HG03064 (cell line): ENCODE results near the gene CARD9.
"Not testable (repeated sequence)": the region's sequence is repeated elsewhere in the genome, so short reads cannot be mapped to it uniquely, and the experiment has no call there.

ENCODE experiments used
- ATAC-seq: cut with Tn5 transposase; IDR thresholded peaks from one replicate; pipeline ENCODE4 v1.9.1; 2021; ENCODE audit warnings: low read depth; ENCODE audit not compliant: unreplicated experiment

Gene CARD9

GRCh38 chr9:136364942-136365774, 8.3 kb downstream of the CARD9 start:
- no peak for ATAC-seq

- ATAC-seq, result no peak
Observed at GRCh38 chr9:136363949-136364748, 9.3 kb downstream of the CARD9 start.

- ATAC-seq, result peak; percentile 66
Observed at GRCh38 chr9:136363106-136363948, 10.1 kb downstream of the CARD9 start, which contains the start of gene DNLZ. Gene DNLZ (minus strand): TSS chr9:136363744. CDS start chr9:136363714, 30 bp downstream.

- no peak for ATAC-seq
Observed at GRCh38 chr9:136362450-136362784, 11.1 kb downstream of the CARD9 start.

GRCh38 chr9:136361754-136362449, 11.6 kb downstream of the CARD9 start:
- no peak for ATAC-seq

GRCh38 chr9:136361047-136361753, 12.3 kb downstream of the CARD9 start:
- ATAC-seq, result no peak

- no peak for ATAC-seq
Observed at GRCh38 chr9:136359774-136360718, 13.4 kb downstream of the CARD9 start.

- no peak for ATAC-seq
Observed at GRCh38 chr9:136358888-136359287, 14.6 kb downstream of the CARD9 start.

GRCh38 chr9:136358016-136358415, 15.5 kb downstream of the CARD9 start:
- no peak for ATAC-seq

- no peak for ATAC-seq
Observed at GRCh38 chr9:136357202-136357725, 16.2 kb downstream of the CARD9 start.

- ATAC-seq, result no peak
Observed at GRCh38 chr9:136355616-136356557, 17.6 kb downstream of the CARD9 start.

- ATAC-seq, result no peak
Observed at GRCh38 chr9:136354592-136355085, 18.8 kb downstream of the CARD9 start.

- ATAC-seq, result no peak
Observed at GRCh38 chr9:136353757-136354488, 19.5 kb downstream of the CARD9 start.

- ATAC-seq, result no peak
Observed at GRCh38 chr9:136353088-136353487, 20.4 kb downstream of the CARD9 start.

GRCh38 chr9:136352682-136353081, 20.8 kb downstream of the CARD9 start:
- ATAC-seq, result no peak

GRCh38 chr9:136351868-136352267, 21.6 kb downstream of the CARD9 start:
- ATAC-seq, result not testable (repeated sequence)
